Measurements from ENCODE around the gene CUEDC1.

- TF ChIP-seq CTCF (conservative IDR thresholded peaks at IDR 0.05; ENCODE audit: low read depth, low read length) (no peak), EZH2 (IDR thresholded peaks at IDR 0.05; ENCODE audit: borderline replicate concordance, low read depth, low read length, poor library complexity, severe bottlenecking) (no peak)
Measured at GRCh38 chr17:57940653-57941329, 14.4 kb downstream of the CUEDC1 start.
